Left lung (tissue), 10 donors: Measurements from ENCODE around the gene PAQR3. TPM values are rescaled to one million over a fixed set of nuclear protein-coding genes. Genes with fewer than 3 reads are reported as not detected.

ENCODE experiments used
- ATAC-seq: fragments of 200-7000 bp; cut with Tn5 transposase; one replicate; pipeline ENCODE4 v1.9.1; 2020; ENCODE audit warnings: moderate library complexity
- DNase-seq, 4 donors: peaks; one replicate each; pipeline ENCODE4 v3.0.0-alpha.2; 2013 to 2020
- H3K27ac ChIP-seq, 2 donors: fragments of 200-600 bp; sonication (generic) in 1 of 2; one replicate each; pipeline versions ENCODE4 v1.5.0 to v1.8.0; 2020 to 2021
- H3K27me3 ChIP-seq, 2 donors: fragments of 200-600 bp; sonication (generic) in 1 of 2; one replicate each; pipeline versions ENCODE4 v1.5.0 to v1.8.0; 2020 to 2021
- H3K36me3 ChIP-seq, 2 donors: fragments of 200-600 bp; sonication (generic) in 1 of 2; one replicate each; pipeline versions ENCODE4 v1.5.0 to v1.8.0; 2020 to 2021
- H3K4me1 ChIP-seq, 2 donors: fragments of 200-600 bp; one replicate each; pipeline ENCODE4 v1.8.0; 2021
- H3K4me3 ChIP-seq, 2 donors: fragments of 200-600 bp; sonication (generic) in 1 of 2; one replicate each; pipeline versions ENCODE4 v1.5.0 to v1.8.0; 2020 to 2021; ENCODE audit warnings: mild to moderate bottlenecking in 1 of 2
- H3K9me3 ChIP-seq, 2 donors: fragments of 200-600 bp; sonication (generic) in 1 of 2; one replicate each; pipeline versions ENCODE4 v1.5.0 to v1.8.0; 2020 to 2021
- CTCF ChIP-seq, 2 donors: fragments of 200-600 bp; sonication (generic) in 1 of 2; IDR thresholded peaks; one replicate each; pipeline versions ENCODE4 v1.5.0 to v1.8.0; 2021; ENCODE audit warnings: antibody characterized with exemption in 2 of 2
- intact Hi-C, 2 donors: fragments of 100-400 bp; cut with DNase I; formaldehyde crosslinking; loops; one replicate each; pipeline versions ENCODE4 v1.11.2 to v1.14.2; 2022
- polyA plus RNA-seq, 6 donors: library from polyadenylated mRNA; unstranded; fragments of 120-200 nt; gene quantifications; one replicate each; pipeline ENCODE4 v1.2.1, GENCODE V29; 2013; ENCODE audit not compliant: insufficient read length in 6 of 6
- total RNA-seq, 2 donors: library from RNA; stranded (reverse); fragmentation: NEBNext Ultra II Directional; extraction: Animal tissue kit (Norgen Biotek cat#: 25700); gene quantifications; one replicate each; pipeline ENCODE4 v1.2.1, GENCODE V29; 2021
- donor health status: DM: no; HTN: yes; CAD: no.
- donor health status: DM: no; HTN: no; CAD: no.

PAQR3 gene
- total and polyA plus RNA-seq, 8 donors = 12.5 to 19.9 (median 16.3) TPM

GRCh38 chr4:78971776-78972175, 32.5 kb upstream of the PAQR3 start:
- H3K9me3 ChIP-seq = no peaks in the 10 kb centered on the region
- H3K27ac ChIP-seq = no peak overlapping the region
- TF ChIP-seq CTCF (IDR thresholded peaks at IDR 0.05) = no peak
- H3K27me3 ChIP-seq = no peaks in the 10 kb centered on the region
- H3K4me1 ChIP-seq = no peaks in the 10 kb centered on the region
- ATAC-seq (no peak), DNase-seq (no peak)
- H3K4me3 ChIP-seq = no peak overlapping the region
- intact Hi-C loops = no loop called here
- no peaks in the 10 kb centered on the region for H3K36me3 ChIP-seq

- intact Hi-C loops = no loop called here
- no peaks in the 10 kb centered on the region for H3K4me1 ChIP-seq
- H3K9me3 ChIP-seq = no peaks in the 10 kb centered on the region
- TF ChIP-seq CTCF (IDR thresholded peaks at IDR 0.05) = no peak
- H3K36me3 ChIP-seq = no peaks in the 10 kb centered on the region
- ATAC-seq (peak; percentile 29), DNase-seq (peak in 1 of 4 donors; percentile 19)
- H3K27me3 ChIP-seq = no peaks in the 10 kb centered on the region
- no peak overlapping the region for H3K4me3 ChIP-seq
- no peak overlapping the region for H3K27ac ChIP-seq
Observed at GRCh38 chr4:78971326-78971725, 32.1 kb upstream of the PAQR3 start.

DNA sequence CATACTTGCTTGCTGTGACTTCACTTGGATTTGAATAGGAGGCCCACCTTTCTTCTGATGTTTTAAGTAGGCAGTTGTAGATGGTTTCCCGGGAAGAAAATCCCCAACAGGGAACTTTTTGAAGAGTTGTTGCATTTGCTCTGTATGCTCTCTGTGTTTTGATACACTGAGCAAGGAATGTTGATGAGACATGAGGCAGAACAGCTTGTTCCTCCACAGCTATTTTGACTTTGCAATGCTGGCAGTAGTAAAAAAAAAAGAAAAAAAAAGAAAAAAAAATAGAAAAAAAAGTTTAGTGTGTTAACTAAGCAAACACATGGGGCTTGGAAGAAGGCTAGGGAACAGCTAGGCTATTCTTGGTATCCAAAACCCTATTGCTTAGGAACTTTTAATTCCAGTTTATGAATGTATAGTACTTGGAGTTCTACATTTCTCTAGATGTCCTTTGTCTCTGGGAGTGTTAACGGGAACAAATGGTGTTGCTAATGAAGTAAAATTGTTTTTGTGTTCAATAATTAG, 23.4 kb upstream of the PAQR3 start:
- no peaks in the 10 kb centered on the region for H3K9me3 ChIP-seq
- H3K36me3 ChIP-seq = no peaks in the 10 kb centered on the region
- no peak for DNase-seq
- H3K4me1 ChIP-seq = no peaks in the 10 kb centered on the region
- no peak overlapping the region for H3K27ac ChIP-seq
- intact Hi-C loops = no loop called here
- no peak for ATAC-seq
- H3K4me3 ChIP-seq = no peak overlapping the region
- no peaks in the 10 kb centered on the region for H3K27me3 ChIP-seq
- TF ChIP-seq CTCF (IDR thresholded peaks at IDR 0.05) = no peak

DNA sequence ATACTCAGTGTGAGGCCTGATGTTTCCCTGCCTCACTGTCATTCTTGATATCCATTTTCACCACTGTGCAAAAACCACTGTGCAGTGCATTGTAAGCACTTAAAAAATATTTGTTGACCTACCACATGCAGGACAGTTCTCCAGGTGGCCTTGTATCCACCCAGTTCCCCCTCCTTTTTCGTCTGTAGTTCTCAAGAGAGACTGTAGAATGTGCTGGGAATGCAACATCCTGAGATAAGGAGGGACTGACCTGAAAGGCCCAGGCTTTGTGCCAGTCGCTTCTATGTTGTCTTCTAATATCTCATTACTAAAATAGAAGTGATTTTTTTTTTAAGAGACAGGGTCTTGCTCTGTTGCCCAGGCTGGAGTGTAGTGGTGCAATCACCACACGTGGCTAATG, 21.7 kb upstream of the PAQR3 start:
- no peaks in the 10 kb centered on the region for H3K4me1 ChIP-seq
- intact Hi-C loops = no loop called here
- DNase-seq (no peak), ATAC-seq (peak; percentile 64)
- H3K9me3 ChIP-seq = no peaks in the 10 kb centered on the region
- no peak overlapping the region for H3K4me3 ChIP-seq
- no peak for TF ChIP-seq CTCF (IDR thresholded peaks at IDR 0.05)
- no peaks in the 10 kb centered on the region for H3K36me3 ChIP-seq
- H3K27me3 ChIP-seq = no peaks in the 10 kb centered on the region
- H3K27ac ChIP-seq = no peak overlapping the region

DNA sequence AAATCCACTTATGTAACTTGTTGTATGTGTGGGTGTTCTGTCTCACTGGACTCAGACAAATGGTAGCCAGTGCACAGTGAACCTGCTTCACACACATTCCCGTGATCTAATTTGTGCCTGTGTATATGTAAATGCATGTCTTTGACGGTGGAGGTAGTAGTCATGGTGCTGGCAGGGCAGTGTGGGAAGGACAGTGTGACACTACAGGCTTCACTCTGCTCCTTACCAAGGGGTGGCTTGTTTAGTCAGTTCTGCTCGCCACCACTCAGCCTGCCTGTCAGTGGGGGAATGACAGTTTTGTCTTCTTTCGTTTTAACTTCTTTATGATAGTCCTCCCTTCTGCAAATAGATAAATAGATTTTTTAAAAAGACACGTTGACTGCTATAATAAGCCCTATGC, 17.7 kb upstream of the PAQR3 start:
- intact Hi-C loops = no loop called here

More for the DNA sequence above, 17.7 kb upstream of the PAQR3 start:
- no peak overlapping the region for H3K4me3 ChIP-seq
- H3K27ac ChIP-seq = no peak overlapping the region
- ATAC-seq = no peak
- DNase-seq = no peak
- no peak for TF ChIP-seq CTCF (IDR thresholded peaks at IDR 0.05)
- no peaks in the 10 kb centered on the region for H3K36me3 ChIP-seq
- H3K27me3 ChIP-seq = no peaks in the 10 kb centered on the region
- H3K4me1 ChIP-seq = no peaks in the 10 kb centered on the region
- no peaks in the 10 kb centered on the region for H3K9me3 ChIP-seq
